GM23248 (cell line): ENCODE measurements around the gene EML1.

Experiments
- EZH2 ChIP-seq: fragments of 200-600 bp; sonication (generic); IDR thresholded peaks from 2 replicates; pipeline ENCODE4 v1.6.1; 2018; ENCODE audit warnings: antibody characterized with exemption, mild to moderate bottlenecking; ENCODE audit not compliant: insufficient read depth, poor library complexity, severe bottlenecking
- EZH2phosphoT487 ChIP-seq: fragments of 200-600 bp; sonication (generic); IDR thresholded peaks from 2 replicates; pipeline ENCODE4 v1.6.1; 2018; ENCODE audit warnings: antibody characterized with exemption, moderate library complexity, mild to moderate bottlenecking, low read depth; ENCODE audit not compliant: insufficient read depth

DNA sequence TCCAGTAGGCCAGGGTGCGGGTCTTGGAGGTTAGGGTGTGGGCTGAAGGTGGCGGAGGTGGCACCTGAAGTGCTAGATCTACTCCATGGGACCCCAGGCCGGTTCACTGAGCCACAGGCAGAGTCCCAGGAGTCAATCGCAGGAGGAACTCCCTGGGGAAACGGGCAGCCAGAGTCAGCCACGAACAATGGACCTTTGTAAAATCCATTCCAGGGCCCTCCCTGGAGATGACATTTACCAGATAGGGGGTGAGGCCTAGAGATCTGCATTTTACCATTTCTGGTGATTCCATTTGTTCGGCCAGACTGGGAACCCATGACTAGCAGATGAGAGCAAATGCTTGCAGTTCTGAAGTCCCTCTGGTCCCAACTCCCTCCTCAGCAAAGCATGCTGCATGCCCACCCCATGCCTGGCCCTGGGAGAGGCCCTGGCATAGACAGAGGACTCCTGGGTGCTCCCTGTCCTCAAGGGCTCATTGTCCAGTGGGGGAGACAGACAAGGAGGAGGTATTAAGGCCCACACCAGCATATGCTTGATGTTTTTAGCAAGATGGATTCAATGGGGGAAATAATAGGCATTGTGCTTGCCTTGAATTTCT lies 115.5 kb downstream of the EML1 start:
- no peak for TF ChIP-seq EZH2
- no peak for TF ChIP-seq EZH2phosphoT487
